Measurements from ENCODE around the gene TRAP1. TPM values are rescaled to one million over a fixed set of nuclear protein-coding genes. Genes with fewer than 3 reads are reported as not detected.

Gene TRAP1
- total RNA-seq, 4 donors from 2014 or later = 31.8 to 231 (median 57.1) TPM

- intact Hi-C loops (cut with DNase I; ENCODE audit: low total_unique reads) (no loop called here), in situ Hi-C loops (cut with MboI; ENCODE audit: low pct_ligation_motif_present in 1 of 4, low pct_unique_long_range_greater_than_20kb in 1 of 4, low sequenced_read_pairs in 3 of 4) (no loop called here)
- WGBS, 2 donors (ENCODE audit: low coverage in 1 of 2) = 94% methylated on average over 17 of the region's 17 CpGs; no CpG with 5 or more reads in 1 of the 2 donors
- TF ChIP-seq EP300 (IDR thresholded peaks at IDR 0.05; ENCODE audit: low read depth) (no peak), POLR2AphosphoS5 (IDR thresholded peaks at IDR 0.05) (no peak), POLR2A (IDR thresholded peaks at IDR 0.05) (no peak)
- TF ChIP-seq, protein P1, sequence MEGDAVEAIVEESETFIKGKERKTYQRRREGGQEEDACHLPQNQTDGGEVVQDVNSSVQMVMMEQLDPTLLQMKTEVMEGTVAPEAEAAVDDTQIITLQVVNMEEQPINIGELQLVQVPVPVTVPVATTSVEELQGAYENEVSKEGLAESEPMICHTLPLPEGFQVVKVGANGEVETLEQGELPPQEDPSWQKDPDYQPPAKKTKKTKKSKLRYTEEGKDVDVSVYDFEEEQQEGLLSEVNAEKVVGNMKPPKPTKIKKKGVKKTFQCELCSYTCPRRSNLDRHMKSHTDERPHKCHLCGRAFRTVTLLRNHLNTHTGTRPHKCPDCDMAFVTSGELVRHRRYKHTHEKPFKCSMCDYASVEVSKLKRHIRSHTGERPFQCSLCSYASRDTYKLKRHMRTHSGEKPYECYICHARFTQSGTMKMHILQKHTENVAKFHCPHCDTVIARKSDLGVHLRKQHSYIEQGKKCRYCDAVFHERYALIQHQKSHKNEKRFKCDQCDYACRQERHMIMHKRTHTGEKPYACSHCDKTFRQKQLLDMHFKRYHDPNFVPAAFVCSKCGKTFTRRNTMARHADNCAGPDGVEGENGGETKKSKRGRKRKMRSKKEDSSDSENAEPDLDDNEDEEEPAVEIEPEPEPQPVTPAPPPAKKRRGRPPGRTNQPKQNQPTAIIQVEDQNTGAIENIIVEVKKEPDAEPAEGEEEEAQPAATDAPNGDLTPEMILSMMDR (IDR thresholded peaks at IDR 0.05) = no peak
- H3K4me3 ChIP-seq = no peak overlapping the region
- peaks cover 0 to 24% (median 2%) of the 10 kb centered on the region in 4 donors for H3K36me3 ChIP-seq
- H3K4me1 ChIP-seq = no peaks in the 10 kb centered on the region
- no peak overlapping the region for H3K27ac ChIP-seq
- no peaks in the 10 kb centered on the region for H3K27me3 ChIP-seq
- H3K9me3 ChIP-seq = no peaks in the 10 kb centered on the region
- DNase-seq = no peak
These were observed 54.7 kb downstream of the TRAP1 start for GRCh38 chr16:3662601-3663000.

DNA sequence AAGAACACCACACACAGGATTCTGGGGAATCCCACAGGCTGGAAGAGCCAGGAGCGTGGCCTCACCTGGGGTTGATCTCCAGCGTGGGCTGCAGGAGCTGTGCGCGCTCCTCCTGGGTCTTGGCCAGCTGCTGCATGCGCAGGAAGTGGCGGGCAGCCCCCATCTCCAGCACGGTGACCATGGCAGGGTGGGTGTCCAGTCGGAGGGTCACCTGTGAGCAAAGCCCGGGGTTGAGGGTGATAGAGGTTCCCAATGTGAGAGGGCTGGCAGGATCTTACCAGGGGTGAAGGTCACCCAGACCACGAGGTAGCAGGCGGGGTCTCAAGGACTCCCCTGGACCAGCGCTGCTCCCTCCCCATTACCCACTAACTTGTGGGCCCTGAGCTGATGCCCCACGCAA is 55.4 kb downstream of the TRAP1 start:
- in situ Hi-C loops (cut with MboI; ENCODE audit: low pct_ligation_motif_present in 1 of 4, low pct_unique_long_range_greater_than_20kb in 1 of 4, low sequenced_read_pairs in 3 of 4) (no loop called here), intact Hi-C loops (cut with DNase I; ENCODE audit: low total_unique reads) (no loop called here)
- 96% methylated on average over 11 of the region's 13 CpGs; no CpG with 5 or more reads in 1 of the 2 donors for WGBS, 2 donors (ENCODE audit: low coverage in 1 of 2)
- no peak for DNase-seq
- no peaks in the 10 kb centered on the region for H3K27me3 ChIP-seq
- H3K9me3 ChIP-seq = no peaks in the 10 kb centered on the region
- H3K4me3 ChIP-seq = no peak overlapping the region
- no peak overlapping the region for H3K27ac ChIP-seq
- TF ChIP-seq POLR2A (IDR thresholded peaks at IDR 0.05) (no peak), POLR2AphosphoS5 (IDR thresholded peaks at IDR 0.05) (no peak), EP300 (IDR thresholded peaks at IDR 0.05; ENCODE audit: low read depth) (no peak)
- TF ChIP-seq, protein P1 (IDR thresholded peaks at IDR 0.05) = no peak
- peaks cover 0 to 30% (median 3%) of the 10 kb centered on the region in 4 donors for H3K36me3 ChIP-seq
- H3K4me1 ChIP-seq = no peaks in the 10 kb centered on the region

GRCh38 chr16:3661311-3661710 is 56.0 kb downstream of the TRAP1 start:
- in situ Hi-C loops (cut with MboI; ENCODE audit: low pct_ligation_motif_present in 1 of 4, low pct_unique_long_range_greater_than_20kb in 1 of 4, low sequenced_read_pairs in 3 of 4) = no loop called here
- Histone ChIP-seq H3K4me3 (no peak overlapping the region), H3K9me3 (no peaks in the 10 kb centered on the region), H3K4me1 (no peaks in the 10 kb centered on the region), H3K36me3 (peaks cover 0 to 34% (median 3%) of the 10 kb centered on the region in 4 donors), H3K27ac (no peak overlapping the region), H3K27me3 (no peaks in the 10 kb centered on the region)
- DNase-seq = no peak
- TF ChIP-seq POLR2AphosphoS5 (IDR thresholded peaks at IDR 0.05) = no peak
- no peak for TF ChIP-seq POLR2A (IDR thresholded peaks at IDR 0.05)
- TF ChIP-seq, protein P1 (IDR thresholded peaks at IDR 0.05) = no peak
- TF ChIP-seq EP300 (IDR thresholded peaks at IDR 0.05; ENCODE audit: low read depth) = no peak
- intact Hi-C loops (cut with DNase I; ENCODE audit: low total_unique reads) = no loop called here
- 83% methylated on average over 12 of the region's 12 CpGs; no CpG with 5 or more reads in 1 of the 2 donors for WGBS, 2 donors (ENCODE audit: low coverage in 1 of 2)

DNA sequence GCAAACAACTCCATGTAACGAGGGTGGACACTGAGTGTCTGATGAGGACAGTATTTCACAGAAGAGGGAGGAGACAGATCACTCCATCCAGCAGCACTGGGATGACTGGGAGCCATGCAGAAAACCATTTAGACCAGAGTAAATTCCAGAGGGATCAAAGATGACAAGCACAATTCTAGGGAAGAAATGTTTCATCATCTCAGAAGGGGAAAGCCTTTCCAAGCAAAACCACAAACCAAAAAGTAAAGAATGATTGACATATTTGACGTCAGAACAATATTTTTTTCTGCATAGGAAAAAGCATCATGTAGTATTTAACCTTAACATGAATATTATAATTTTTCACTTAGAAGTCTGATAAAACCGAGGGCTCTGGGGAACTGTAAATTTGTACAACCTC is 58.1 kb downstream of the TRAP1 start:
- TF ChIP-seq POLR2AphosphoS5 (IDR thresholded peaks at IDR 0.05) (no peak), POLR2A (IDR thresholded peaks at IDR 0.05) (no peak), EP300 (IDR thresholded peaks at IDR 0.05; ENCODE audit: low read depth) (no peak)
- TF ChIP-seq, protein P1 (IDR thresholded peaks at IDR 0.05) = no peak
- Histone ChIP-seq H3K36me3 (peaks cover 0 to 34% (median 3%) of the 10 kb centered on the region in 4 donors), H3K27ac (no peak overlapping the region), H3K9me3 (no peaks in the 10 kb centered on the region), H3K4me1 (peaks cover 0 to 9% (median 4%) of the 10 kb centered on the region in 4 donors), H3K4me3 (no peak overlapping the region), H3K27me3 (no peaks in the 10 kb centered on the region)
- DNase-seq = no peak
- 49 to 79% methylated on average over 3 of the region's 3 CpGs for WGBS, 2 donors (ENCODE audit: low coverage in 1 of 2)
- intact Hi-C loops (cut with DNase I; ENCODE audit: low total_unique reads) = no loop called here
- in situ Hi-C loops (cut with MboI; ENCODE audit: low pct_ligation_motif_present in 1 of 4, low pct_unique_long_range_greater_than_20kb in 1 of 4, low sequenced_read_pairs in 3 of 4) = no loop called here

Data from transverse colon (tissue), 4 donors.